HG02870 (cell line): Measurements from ENCODE around the gene POU4F3.

ENCODE experiments used
- ATAC-seq: cut with Tn5 transposase; IDR thresholded peaks from one replicate; pipeline ENCODE4 v1.9.1; 2021; ENCODE audit warnings: mild to moderate bottlenecking, moderate library complexity; ENCODE audit not compliant: unreplicated experiment

Gene POU4F3

DNA sequence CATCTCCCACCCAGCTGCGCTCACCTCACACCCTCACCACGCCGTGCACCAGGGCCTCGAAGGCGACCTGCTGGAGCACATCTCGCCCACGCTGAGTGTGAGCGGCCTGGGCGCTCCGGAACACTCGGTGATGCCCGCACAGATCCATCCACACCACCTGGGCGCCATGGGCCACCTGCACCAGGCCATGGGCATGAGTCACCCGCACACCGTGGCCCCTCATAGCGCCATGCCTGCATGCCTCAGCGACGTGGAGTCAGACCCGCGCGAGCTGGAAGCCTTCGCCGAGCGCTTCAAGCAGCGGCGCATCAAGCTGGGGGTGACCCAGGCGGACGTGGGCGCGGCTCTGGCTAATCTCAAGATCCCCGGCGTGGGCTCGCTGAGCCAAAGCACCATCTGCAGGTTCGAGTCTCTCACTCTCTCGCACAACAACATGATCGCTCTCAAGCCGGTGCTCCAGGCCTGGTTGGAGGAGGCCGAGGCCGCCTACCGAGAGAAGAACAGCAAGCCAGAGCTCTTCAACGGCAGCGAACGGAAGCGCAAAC lies 1.1 kb downstream of the POU4F3 start:
- ATAC-seq, result no peak

DNA sequence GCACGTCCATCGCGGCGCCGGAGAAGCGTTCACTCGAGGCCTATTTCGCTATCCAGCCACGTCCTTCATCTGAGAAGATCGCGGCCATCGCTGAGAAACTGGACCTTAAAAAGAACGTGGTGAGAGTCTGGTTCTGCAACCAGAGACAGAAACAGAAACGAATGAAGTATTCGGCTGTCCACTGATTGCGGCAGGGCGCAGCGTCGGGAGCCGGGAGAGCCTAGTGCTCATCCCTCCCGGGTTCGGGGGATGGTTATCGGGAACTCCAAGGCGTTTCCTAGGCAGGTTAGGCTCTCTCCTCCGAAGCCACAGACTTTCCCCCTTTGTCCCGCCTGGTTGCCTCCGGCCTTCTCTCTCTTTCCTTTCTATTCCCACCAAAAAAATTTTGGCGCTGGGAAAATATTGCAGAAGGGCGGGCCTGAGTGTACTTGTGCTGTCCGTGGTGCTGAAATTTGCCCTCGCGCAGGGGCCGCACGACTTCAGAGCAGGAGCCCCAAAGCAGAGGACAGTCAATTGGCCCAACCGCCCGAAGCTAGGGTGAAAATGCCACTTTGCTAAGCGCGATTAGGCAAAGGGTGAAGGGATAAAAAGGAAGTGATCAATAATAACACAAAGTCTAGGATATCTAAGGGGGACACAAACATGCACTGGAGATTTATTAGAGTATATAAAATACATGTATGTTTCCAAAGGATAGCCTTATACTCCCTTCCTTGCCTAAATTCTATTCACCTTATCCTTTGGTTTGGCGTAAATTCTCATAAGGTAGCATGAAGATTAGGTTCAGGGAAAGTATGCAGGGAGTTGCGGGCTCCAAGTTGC lies 1.8 kb downstream of the POU4F3 start:
- no peak for ATAC-seq

GRCh38 chr5:146341854-146342253 lies 3.2 kb downstream of the POU4F3 start:
- ATAC-seq, result no peak

DNA sequence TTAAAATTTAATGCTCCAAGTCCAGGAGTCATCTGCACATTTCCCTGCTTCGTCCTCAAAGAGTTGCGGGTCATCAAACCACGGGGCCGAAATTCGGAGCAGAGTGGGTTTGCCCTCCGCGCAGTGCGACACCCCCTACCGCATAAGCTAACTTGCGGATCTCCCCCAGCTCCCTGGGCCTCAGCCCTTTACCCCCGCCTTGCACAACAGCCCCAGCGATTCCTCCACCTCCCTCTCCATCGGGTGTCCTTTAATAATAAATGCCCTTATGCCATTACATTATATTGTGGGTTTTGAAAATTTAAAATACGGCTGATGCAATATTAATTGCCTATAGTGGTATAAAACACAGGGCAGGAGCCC lies 3.9 kb downstream of the POU4F3 start:
- ATAC-seq, result no peak

DNA sequence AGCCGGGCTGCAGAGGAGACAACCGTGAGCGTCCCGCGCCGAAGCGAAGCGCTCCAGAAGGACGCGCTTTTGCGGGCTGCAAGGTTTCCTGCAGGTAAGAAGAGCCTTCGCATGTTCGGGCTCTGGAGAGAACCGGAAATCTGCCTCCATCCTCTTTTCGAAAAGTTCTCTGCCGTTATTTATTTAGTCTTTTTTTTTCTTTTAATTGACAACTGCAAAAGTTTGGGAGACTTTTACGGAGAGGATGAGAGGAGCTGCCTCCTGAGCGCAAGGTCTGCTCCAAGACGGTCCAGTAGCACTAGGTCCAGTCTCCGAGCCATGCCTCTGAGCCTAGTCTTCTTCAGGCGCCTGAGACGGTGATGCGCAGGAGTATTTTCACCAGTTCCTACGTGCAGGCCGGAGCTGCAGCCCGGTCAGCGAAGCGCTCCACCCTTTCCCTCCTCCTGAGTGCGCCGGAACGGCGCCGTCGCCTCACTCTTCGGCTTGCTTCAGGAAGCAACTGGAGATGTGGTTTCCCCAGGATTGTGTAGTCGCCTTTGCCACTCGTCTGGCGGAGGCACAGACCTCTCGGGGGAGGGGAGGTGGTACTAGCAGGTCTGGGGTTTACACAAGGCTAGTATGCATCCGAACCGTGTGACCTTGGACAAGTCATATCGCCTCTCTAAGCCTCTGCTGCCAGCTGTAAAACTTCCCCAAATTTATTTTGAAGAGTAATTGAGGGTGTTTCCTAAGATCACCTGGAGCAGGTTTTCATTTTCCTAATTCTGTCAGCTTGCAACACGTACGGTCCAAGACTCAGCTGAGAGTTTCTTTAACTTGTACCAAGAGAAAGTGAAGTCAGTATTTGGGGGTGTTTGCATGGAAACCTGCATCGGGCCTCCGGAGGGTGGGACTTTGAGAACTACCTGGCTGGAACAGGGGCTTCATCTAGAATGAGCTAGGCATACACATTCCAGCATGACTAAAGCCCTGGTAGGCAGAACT lies 4.5 kb downstream of the POU4F3 start:
- ATAC-seq, result no peak

DNA sequence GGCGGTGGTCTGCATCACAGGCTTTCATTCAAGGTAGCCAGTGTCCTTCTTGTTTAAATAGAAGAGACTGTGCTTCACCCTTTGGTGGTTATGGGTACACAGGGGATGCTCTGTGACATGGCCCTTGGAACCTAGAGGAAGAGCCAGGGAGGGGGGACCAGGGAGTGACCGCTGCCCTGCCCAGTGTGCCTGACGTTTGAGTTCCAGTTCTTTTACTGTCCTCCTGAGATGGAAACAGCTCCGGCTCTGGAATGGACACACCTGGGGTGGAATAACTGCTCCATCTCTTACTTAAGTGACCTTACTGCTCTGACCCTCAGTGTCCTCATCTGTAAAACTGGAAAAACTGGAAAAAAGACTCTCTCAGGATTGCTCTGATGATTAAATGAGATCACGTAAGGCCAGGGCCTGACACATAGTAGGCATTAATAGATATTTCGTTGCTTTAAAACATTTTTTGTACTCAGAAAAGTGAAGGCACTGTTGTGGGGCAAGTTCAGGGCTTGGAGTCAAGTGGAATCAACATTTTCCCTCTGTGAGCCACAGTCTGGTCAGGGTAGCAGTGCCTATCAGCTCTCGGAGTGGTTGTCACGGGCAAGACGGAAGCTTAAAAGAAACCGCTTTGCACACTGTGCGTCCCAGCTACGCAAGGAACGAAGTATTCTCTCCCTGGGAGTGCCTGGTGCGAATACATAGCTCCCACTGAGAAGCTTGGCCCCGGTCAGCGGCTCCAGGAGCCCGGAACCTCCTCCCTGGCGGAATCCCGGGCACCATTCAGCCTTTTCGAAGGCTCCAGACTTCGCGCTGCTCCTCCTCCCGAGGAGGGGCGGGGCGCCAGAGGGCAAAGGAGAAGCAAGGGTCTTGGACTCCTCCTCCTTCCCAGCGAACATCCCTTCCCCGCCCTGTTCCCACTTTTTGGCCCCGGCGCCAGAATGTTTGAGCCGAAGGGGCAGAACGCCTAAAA lies 5.8 kb downstream of the POU4F3 start:
- no peak for ATAC-seq

DNA sequence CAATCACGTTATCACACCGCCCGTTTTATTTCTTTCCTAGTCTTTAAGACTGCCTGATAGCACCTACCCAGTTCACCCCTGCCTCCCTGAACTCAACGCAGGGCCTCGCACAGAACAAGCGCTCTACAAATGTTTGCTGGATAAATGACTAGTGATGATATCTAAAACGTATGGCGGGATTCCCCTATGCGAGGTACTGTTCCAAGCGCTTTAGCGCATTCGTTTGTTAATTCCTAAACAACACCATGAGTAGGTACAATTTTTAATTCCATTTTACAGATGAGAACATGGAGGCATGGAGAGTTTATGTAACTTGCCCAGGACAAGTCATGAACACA lies 6.6 kb downstream of the POU4F3 start:
- no peak for ATAC-seq

DNA sequence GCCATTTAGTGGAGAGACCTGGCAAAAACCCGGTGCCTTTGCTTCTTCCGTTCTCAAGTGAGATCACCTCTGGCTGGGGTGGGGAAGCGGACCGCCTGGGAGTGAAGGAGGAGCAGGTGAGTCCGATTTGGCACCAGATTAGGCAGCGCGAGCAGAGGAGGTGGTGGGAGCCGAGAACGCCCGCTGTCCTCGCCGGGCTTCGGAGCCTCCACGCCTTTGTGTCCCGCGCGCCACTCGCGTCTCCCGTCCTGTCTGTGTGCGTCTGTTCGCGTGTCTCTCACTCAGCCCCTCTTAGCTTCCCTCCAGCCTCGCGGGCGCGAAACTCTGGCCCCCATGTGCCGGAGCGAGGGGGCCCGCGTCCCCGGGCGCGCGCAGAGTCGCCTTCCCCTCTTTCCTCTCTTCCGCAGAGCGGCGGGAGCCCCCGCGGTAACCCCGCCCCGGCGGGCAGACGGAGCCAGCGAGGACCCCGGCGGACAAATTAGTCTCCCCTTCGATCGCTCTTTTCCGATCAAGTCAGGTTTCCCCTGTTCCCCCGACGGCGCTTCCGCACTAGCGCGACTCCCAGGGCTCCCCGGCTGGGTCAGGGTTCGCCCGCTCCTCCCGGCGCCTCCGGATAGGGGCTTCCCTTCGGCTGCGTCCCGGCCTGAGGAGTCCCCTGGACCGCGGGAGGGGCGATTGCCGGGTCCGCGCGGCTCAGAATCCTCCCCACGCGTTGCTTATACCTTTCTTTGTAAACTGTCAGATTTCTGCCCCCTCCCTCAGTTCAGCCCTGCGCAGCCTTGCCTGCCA lies 7.1 kb downstream of the POU4F3 start:
- no peak for ATAC-seq

DNA sequence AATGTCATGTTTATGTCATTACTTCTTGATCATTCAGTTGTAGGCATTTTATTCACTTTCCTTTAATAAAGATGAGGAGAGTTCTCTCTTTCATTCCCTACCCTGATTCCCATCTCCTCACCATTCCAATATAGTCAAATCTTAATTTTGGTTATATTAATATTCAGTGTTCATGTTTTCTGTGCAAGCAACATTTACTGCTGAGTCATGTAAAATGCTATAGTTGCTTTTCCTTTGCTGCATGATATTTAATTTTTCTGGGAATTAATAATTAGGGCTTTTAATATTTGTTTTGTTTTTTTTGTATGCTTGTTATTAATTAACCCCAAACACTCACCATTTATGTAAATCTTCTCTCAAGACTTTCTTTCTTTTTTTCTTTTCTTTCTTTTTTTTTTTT lies 18.5 kb downstream of the POU4F3 start:
- no peak for ATAC-seq

- ATAC-seq, result no peak
These were observed 21.2 kb downstream of the POU4F3 start for GRCh38 chr5:146359836-146360235.

DNA sequence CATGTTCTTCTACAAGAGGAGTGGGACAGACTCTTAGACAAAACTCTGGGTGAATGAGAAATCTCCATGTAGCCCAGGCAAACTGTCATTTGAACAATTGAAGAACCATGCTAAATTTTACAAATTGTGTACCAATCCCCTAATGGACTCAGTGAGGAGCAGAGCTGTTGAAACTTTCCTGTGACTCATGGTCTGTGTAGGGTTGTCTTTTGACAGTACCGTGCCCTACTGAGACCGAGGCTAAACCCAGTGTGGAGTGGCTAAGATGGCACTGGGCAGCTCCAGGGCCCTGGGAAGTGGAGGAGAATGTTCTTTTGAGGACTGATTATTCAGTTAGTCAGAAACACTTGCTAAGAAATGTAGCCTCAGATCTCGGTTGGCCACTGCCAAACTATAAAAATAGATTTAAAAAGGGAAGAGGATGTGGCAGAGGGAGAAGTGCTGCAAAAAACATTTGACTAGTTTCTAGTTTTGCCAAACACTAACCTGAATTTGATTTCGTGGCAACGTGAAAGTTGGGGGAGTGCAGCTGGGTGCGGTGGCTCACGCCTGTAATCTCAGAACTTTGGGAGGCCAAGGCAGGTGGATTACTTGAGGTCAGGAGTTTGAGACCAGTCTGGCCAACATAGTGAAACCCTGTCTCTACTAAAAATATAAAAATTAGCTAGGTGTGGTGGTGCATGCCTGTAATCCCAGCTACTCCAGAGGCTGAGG lies 24.7 kb downstream of the POU4F3 start:
- no peak for ATAC-seq

GRCh38 chr5:146365618-146366017 lies 27.0 kb downstream of the POU4F3 start:
- no peak for ATAC-seq

- ATAC-seq, result no peak
These were observed 28.3 kb downstream of the POU4F3 start for GRCh38 chr5:146366904-146367303.

DNA sequence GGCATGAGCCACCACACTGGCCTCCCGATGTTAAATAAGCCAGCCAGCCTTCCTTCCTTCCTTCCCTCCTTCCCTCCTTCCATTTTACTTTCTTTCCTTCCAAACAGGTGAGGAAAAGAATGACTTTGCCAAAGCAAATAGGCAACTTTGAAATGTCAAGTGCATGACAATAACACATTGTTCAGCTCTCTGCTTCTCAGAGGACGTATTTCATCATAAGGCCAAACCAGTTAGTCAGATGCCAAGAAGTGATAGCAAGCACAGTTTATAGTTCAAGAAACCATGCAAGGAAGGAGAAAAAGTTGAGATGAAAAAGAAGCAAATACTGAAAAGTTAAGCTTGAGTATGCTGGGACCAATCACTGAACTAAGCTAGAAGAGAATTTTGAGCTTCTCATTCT lies 29.5 kb downstream of the POU4F3 start:
- ATAC-seq, result no peak

DNA sequence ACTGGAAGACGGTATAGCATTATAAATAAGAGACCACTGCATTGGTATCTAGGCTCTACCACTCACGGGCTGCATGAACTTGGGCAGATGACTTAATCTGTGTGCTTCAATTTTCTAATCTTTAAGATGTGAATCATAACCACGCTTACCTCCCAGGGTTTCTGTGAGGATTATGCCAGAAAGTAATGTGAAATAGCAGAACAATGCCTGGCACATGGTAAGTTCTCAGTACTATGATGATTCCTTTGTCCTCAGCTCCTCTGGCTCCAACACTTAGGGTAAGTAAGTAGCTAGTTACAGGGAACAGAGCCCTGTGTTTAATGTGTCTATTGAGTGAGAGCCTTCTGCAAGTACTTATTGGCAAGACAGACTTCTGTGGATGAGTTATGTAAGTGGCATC lies 31.1 kb downstream of the POU4F3 start:
- no peak for ATAC-seq

DNA sequence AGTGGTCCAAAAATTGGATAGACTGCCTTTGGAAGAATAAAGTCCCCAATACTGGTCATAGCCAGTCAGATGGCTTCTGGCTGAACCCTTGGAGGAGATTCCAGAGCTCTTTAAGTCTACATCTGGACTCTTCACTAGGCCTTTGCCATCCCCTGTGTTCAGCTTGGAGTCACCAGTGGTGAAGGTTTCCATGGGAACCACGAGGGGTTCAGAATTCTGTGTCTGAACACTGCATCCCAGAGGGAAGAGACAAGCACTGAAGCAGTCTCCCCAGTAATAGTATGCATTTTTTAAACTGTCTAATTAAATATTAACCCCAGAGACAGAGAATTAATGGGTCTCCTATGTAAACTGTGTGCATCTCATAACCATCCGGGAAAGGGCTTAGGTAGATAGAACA lies 38.2 kb downstream of the POU4F3 start:
- ATAC-seq, result no peak

- no peak for ATAC-seq
These were observed 40.3 kb downstream of the POU4F3 start for GRCh38 chr5:146378986-146379385.

- ATAC-seq, result no peak
These were observed 42.1 kb downstream of the POU4F3 start for GRCh38 chr5:146380714-146381113.

DNA sequence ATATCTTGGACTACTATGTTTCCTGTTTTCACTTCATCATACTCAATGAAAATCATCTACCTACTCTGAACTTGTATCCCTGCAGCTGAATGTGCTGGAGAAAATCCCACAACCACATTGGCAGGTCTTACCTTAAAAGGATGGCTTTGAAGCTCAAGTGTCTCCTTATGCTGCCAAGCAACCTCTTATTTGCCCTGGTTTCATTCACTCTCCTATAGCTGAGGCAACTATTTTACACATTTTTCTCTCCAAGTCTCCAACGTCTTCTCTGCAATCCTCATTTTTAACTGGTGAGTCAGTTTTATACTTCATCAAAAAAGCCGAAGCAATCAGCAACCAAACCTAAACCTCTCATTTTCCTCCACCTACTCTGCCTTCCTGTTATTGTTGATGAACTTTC lies 49.7 kb downstream of the POU4F3 start:
- no peak for ATAC-seq
